Measurements from ENCODE around the gene SNX15. TPM values are rescaled to one million over a fixed set of nuclear protein-coding genes. Genes with fewer than 3 reads are reported as not detected.

Gene SNX15
- total RNA-seq, 1 donor from 2014 or later, result 21.6 TPM

GRCh38 chr11:65071907-65072630 lies 44.8 kb downstream of the SNX15 start:
- DNase-seq (ENCODE audit: low read depth), result no peak
- Histone ChIP-seq H3K36me3 (ENCODE audit: control insufficient read depth, insufficient read depth, low read length) (no peaks in the 10 kb centered on the region), H3K4me3 (ENCODE audit: low read depth, low read length) (no peak overlapping the region), H3K27me3 (ENCODE audit: control insufficient read depth, insufficient read depth, low read length) (no peaks in the 10 kb centered on the region)
- TF ChIP-seq, protein P1, sequence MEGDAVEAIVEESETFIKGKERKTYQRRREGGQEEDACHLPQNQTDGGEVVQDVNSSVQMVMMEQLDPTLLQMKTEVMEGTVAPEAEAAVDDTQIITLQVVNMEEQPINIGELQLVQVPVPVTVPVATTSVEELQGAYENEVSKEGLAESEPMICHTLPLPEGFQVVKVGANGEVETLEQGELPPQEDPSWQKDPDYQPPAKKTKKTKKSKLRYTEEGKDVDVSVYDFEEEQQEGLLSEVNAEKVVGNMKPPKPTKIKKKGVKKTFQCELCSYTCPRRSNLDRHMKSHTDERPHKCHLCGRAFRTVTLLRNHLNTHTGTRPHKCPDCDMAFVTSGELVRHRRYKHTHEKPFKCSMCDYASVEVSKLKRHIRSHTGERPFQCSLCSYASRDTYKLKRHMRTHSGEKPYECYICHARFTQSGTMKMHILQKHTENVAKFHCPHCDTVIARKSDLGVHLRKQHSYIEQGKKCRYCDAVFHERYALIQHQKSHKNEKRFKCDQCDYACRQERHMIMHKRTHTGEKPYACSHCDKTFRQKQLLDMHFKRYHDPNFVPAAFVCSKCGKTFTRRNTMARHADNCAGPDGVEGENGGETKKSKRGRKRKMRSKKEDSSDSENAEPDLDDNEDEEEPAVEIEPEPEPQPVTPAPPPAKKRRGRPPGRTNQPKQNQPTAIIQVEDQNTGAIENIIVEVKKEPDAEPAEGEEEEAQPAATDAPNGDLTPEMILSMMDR (IDR thresholded peaks at IDR 0.05; ENCODE audit: insufficient read depth, low read length, poor library complexity, severe bottlenecking), result no peak

GRCh38 chr11:65072631-65072966 lies 45.4 kb downstream of the SNX15 start:
- TF ChIP-seq, protein P1 (IDR thresholded peaks at IDR 0.05; ENCODE audit: insufficient read depth, low read length, poor library complexity, severe bottlenecking), result no peak
- Histone ChIP-seq H3K4me3 (ENCODE audit: low read depth, low read length) (no peak overlapping the region), H3K27me3 (ENCODE audit: control insufficient read depth, insufficient read depth, low read length) (no peaks in the 10 kb centered on the region), H3K36me3 (ENCODE audit: control insufficient read depth, insufficient read depth, low read length) (no peaks in the 10 kb centered on the region)
- no peak for DNase-seq (ENCODE audit: low read depth)

GRCh38 chr11:65077451-65077850 lies 50.2 kb downstream of the SNX15 start:
- H3K27me3 ChIP-seq (ENCODE audit: control insufficient read depth, insufficient read depth, low read length), result no peaks in the 10 kb centered on the region
- H3K4me3 ChIP-seq (ENCODE audit: low read depth, low read length), result no peak overlapping the region
- TF ChIP-seq, protein P1 (IDR thresholded peaks at IDR 0.05; ENCODE audit: insufficient read depth, low read length, poor library complexity, severe bottlenecking), result no peak
- DNase-seq (ENCODE audit: low read depth), result no peak
- H3K36me3 ChIP-seq (ENCODE audit: control insufficient read depth, insufficient read depth, low read length), result peaks cover 1% of the 10 kb centered on the region

- H3K27me3 ChIP-seq (ENCODE audit: control insufficient read depth, insufficient read depth, low read length), result no peaks in the 10 kb centered on the region
- H3K4me3 ChIP-seq (ENCODE audit: low read depth, low read length), result no peak overlapping the region
- H3K36me3 ChIP-seq (ENCODE audit: control insufficient read depth, insufficient read depth, low read length), result peaks cover 1% of the 10 kb centered on the region
- DNase-seq (ENCODE audit: low read depth), result no peak
- TF ChIP-seq, protein P1 (IDR thresholded peaks at IDR 0.05; ENCODE audit: insufficient read depth, low read length, poor library complexity, severe bottlenecking), result peak; percentile 72
Measured at GRCh38 chr11:65078151-65078550, 50.9 kb downstream of the SNX15 start.

GRCh38 chr11:65078786-65079342 lies 51.6 kb downstream of the SNX15 start:
- DNase-seq (ENCODE audit: low read depth), result no peak
- TF ChIP-seq, protein P1 (IDR thresholded peaks at IDR 0.05; ENCODE audit: insufficient read depth, low read length, poor library complexity, severe bottlenecking), result no peak
- no peaks in the 10 kb centered on the region for H3K27me3 ChIP-seq (ENCODE audit: control insufficient read depth, insufficient read depth, low read length)
- H3K36me3 ChIP-seq (ENCODE audit: control insufficient read depth, insufficient read depth, low read length), result peaks cover 1% of the 10 kb centered on the region
- H3K4me3 ChIP-seq (ENCODE audit: low read depth, low read length), result no peak overlapping the region

Measured in kidney epithelial cell (primary cell).